Hypothalamus (tissue), 51 donors: ENCODE measurements around the gene SRPK3.

Experiments
- DNase-seq, 51 donors: peaks; one replicate each; lab custom pipeline; 2025; lab: John Stamatoyannopoulos, UW

Gene SRPK3

DNA sequence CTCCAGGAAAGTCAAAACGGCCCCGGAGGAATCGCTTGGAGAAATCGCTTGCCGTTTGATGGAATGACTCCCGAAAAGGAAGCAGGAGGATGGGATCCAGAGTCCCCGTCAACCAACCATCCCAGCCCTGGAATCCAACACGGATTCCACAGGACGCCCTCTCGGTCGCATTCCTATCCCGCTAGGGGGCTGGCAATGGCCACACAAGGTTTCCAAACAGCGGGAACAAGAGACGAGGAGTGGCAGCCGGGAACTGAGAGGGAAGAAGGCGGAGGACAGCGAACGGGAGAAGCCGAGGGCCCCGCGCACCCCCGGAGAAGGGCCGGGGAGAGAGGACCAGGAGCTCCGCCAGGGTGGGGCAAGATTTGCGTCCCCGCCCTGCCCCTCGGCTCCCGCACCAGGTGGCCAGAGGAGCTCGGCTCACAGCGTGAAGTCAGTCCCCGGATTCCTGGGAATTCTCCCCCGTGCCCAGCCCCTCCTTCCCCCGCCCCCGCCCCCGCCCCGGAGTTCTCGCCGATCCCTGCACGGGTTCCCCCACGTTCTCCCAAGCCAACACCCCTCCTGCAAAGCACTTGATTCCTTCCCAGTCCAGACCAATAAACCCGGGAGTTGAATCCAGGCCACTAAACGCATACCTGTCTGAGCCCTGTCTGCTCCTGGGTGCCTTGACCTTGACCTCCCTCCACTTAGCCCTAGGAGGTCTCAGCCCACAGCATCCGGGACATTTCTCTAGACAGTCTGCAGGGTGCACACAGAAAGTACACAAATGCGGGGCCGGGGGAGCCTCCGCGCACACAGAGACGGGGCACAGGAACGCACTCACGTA lies 48.1 kb downstream of the SRPK3 start:
- peak in 2 of 51 donors; percentile 4 to 18 for DNase-seq

DNA sequence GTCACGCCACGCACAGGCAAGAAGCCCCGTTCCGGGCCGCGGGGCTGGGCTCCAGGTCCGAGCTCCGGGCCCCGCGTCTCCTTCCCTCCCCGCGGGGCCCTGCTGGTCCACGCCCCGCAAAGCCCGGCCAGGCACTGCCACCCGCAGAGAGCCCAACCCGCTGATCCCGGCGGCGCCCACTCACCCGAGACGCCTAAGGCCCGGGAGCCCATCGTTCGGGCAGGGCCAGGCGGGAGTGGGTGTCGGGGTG lies 48.6 kb downstream of the SRPK3 start:
- no peak for DNase-seq

GRCh38 chrX:153829799-153830639 lies 49.2 kb downstream of the SRPK3 start, which contains the start of gene PDZD4:
TSS of gene PDZD4 (minus strand) at chrX:153830544. CDS start at chrX:153830298, 246 bp downstream.
- DNase-seq = peak in 2 of 51 donors; percentile 4 to 5

- peak in 6 of 51 donors; percentile 2 to 36 (median 16) for DNase-seq
These were observed 50.0 kb downstream of the SRPK3 start for GRCh38 chrX:153830640-153831428.

GRCh38 chrX:153831429-153832150 lies 50.7 kb downstream of the SRPK3 start:
- no peak for DNase-seq

GRCh38 chrX:153832728-153833127 lies 51.9 kb downstream of the SRPK3 start:
- DNase-seq = no peak
